AG04449 (cell line): Measurements from ENCODE around the gene SNX30.

ENCODE experiments used
- CTCF ChIA-PET: fragments of 350-600 bp; formaldehyde crosslinking; extraction: SDS; loops from one replicate; lab custom pipeline; 2021; ENCODE audit warnings: antibody characterized with exemption; lab: Yijun Ruan, JAX
- POLR2A ChIA-PET: fragments of 400-600, 350-600 bp; formaldehyde crosslinking; extraction: SDS; loops from one replicate; lab custom pipeline; 2020; ENCODE audit warnings: antibody characterized with exemption, inconsistent platforms; lab: Yijun Ruan, JAX
- DNase-seq: peaks from one replicate; pipeline ENCODE4 v3.0.0-alpha.2; 2010; ENCODE audit warnings: low read depth, low spot score
- H3K4me3 ChIP-seq: 2 replicates; pipeline ENCODE4 v1.5.1; 2011; ENCODE audit warnings: low read depth, mild to moderate bottlenecking, control low read depth, low read length
- TF ChIP-seq, protein P1 (sequence below): IDR thresholded peaks from one replicate; pipeline ENCODE4 v1.5.1; 2011; ENCODE audit warnings: mild to moderate bottlenecking, moderate library complexity, low read length, control low read depth, inconsistent platforms; ENCODE audit not compliant: insufficient read depth; ENCODE audit errors: missing control alignments

SNX30 gene

DNA sequence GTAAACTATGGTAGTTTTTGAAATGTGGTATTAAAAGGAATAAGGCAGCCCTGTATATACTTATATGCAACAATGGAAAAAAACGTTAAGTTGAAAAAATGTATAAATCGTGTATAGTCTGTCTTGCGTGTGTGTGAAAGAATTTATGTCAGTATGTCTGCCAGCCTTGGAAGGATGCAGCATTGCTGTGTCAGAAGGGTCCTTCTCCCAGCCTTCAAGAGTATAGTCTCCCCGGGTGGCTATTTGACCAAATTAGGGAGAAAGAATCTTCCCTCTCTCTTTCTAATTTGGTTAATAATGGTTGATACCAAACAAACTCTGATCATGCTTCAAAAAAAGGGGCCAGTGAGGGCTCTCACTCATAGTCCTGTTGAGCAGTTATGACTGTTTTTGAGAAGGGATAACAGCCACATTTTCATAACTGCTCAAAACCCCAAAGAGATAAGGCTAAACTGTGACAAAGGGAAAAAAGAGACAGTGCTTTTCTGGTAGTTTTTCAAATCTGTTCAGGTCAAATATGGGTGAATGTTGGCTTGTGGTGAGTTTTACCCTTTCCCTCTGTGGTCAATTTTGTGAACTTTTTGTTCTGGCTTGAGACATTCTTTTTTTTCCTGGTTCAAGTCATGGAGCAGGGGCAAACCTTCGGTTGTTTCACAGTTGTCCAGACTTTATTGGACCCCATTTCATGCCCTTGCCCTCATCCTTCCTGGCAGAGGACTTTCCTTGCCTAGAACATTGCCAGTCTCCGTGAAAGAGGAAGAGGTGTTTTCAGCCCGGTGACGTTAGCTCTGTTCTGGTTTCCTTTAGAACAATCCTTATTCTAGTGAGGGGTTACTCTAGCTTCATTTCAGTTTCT lies 21.0 kb downstream of the SNX30 start:
- TF ChIP-seq, protein P1, sequence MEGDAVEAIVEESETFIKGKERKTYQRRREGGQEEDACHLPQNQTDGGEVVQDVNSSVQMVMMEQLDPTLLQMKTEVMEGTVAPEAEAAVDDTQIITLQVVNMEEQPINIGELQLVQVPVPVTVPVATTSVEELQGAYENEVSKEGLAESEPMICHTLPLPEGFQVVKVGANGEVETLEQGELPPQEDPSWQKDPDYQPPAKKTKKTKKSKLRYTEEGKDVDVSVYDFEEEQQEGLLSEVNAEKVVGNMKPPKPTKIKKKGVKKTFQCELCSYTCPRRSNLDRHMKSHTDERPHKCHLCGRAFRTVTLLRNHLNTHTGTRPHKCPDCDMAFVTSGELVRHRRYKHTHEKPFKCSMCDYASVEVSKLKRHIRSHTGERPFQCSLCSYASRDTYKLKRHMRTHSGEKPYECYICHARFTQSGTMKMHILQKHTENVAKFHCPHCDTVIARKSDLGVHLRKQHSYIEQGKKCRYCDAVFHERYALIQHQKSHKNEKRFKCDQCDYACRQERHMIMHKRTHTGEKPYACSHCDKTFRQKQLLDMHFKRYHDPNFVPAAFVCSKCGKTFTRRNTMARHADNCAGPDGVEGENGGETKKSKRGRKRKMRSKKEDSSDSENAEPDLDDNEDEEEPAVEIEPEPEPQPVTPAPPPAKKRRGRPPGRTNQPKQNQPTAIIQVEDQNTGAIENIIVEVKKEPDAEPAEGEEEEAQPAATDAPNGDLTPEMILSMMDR: no peak
- ChIA-PET CTCF (interaction anchor here (1.0 kb wide), 2 partner anchors 8 to 74 kb away, joined by 3 to 4 read pairs; no protein-coding TSS in a partner anchor), POLR2A (no interaction called here)
- no peak for DNase-seq
- H3K4me3 ChIP-seq: no peak overlapping the region

DNA sequence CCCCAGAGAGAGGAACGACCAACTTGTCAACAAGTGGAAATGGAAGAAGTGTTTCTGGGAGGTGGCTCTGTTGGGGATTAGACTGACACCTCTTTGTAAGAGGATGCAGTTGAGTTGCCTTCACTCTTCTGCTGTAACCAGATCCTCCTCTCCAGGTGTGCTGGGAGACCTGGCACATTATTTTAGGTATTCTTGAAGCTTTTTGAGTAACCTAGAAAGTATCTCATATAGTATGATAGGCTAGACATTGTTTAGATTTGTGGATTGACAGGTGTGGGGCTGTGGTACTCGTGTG lies 21.6 kb downstream of the SNX30 start:
- POLR2A ChIA-PET: no interaction called here
- no peak for DNase-seq
- no peak overlapping the region for H3K4me3 ChIP-seq
- CTCF ChIA-PET: interaction anchor here (1.1 kb wide), 1 partner anchor 8 kb away, joined by 4 read pairs; no protein-coding TSS in a partner anchor
- TF ChIP-seq, protein P1: no peak

DNA sequence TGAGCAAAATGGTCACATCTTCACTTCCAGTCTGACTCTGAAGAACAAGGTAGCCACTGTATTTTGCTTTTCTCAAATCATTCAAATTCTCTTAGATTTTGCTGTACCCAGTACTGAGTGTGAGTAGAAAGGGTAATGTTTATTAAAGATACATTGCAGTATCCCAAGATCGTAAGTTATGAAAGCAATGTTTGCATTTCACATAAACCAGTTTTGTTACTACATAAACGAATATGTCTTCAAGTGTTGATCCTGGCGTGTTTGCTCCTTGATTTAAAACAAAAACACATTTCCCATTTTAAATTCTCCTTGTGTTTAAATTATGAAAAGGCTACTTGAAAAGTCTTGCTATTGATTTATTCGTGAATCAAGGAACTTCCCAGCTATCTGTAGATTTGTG lies 22.0 kb downstream of the SNX30 start:
- CTCF ChIA-PET: interaction anchor here (1.1 kb wide), 1 partner anchor 8 kb away, joined by 4 read pairs; no protein-coding TSS in a partner anchor
- no peak for DNase-seq

DNA sequence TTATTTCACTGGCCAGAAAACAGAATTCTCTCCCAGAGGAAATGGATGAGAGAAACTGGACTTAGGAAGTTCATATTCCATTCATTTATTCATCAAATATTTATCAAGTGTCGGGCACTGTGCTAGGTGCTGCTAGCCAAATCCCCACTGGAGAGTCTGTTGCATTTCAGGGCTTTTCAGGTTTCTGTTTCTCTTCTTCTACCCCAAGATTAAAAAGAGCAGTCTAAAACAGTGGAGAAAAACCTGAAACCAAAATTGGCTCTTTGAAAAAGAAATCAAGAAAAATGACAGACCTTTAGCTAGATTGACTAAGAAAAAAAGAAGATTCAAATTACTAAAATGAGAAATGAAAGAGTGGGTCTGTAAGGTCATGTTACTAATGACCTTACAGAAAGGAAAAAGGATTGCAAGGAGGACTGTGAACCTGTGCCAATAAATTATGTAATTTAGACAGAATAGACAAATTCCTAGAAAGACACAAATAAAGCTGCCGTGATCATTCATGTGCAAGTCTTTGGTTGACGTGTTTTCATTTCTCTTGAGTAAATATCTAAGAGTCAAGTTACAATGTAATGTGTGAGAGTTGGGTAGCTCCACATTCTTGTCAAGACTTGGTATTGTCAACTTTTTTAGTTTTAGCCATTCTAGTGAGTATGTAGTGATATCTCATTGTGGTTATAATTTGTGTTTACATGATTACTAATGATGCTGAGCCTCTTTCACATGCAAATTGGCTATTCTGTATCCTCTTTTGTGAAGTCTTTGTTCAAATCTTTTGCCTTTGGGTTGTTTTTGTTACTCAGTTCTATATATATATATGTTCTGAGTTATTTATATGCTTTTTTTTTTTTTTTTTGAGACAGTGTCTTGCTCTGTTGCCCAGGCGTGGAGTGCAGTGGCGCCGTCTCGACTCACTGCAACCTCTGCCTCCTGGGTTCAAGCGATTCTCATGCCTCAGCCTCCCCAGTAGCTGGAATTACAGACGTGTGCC lies 23.7 kb downstream of the SNX30 start:
- POLR2A ChIA-PET: no interaction called here
- no peak overlapping the region for H3K4me3 ChIP-seq
- no peak for DNase-seq
- CTCF ChIA-PET: interaction anchor here (1.5 kb wide), 1 partner anchor 12 kb away, joined by 3 read pairs; no protein-coding TSS in a partner anchor
- TF ChIP-seq, protein P1: no peak

More for the DNA sequence above, 22.0 kb downstream of the SNX30 start:
- POLR2A ChIA-PET: no interaction called here
- TF ChIP-seq, protein P1: no peak
- no peak overlapping the region for H3K4me3 ChIP-seq

DNA sequence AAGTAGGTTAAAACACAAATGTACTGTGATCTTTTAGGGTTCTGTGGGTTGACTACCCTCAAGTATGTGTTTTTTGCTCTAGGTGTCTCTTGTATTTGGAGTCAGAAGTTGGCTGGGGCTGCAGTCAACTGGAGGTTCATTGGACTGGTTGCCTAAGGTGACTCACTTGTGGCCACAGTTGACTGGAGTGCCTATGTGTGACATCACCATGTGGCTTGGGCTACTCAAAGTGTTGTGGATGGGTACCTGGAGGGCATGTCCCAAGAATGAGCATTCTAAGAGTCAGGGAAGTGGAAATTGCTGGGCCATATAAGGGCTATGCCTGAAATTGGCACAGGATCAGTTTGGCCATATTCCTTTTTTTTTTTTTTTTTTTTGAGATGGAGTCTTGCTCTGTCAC lies 27.4 kb downstream of the SNX30 start:
- H3K4me3 ChIP-seq: no peak overlapping the region
- ChIA-PET POLR2A (interaction anchor here (0.7 kb wide), 1 partner anchor 49 kb away, joined by 5 read pairs; no protein-coding TSS in a partner anchor), CTCF (no interaction called here)
- TF ChIP-seq, protein P1: no peak
- no peak for DNase-seq
